DLD1 (cell line): ENCODE results near the gene ZACN.
"Not testable (repeated sequence)": the region's sequence is repeated elsewhere in the genome, so short reads cannot be mapped to it uniquely, and the experiment has no call there.

Experiments used
- in situ Hi-C: cut with HindIII; loops from 2 replicates; pipeline ENCODE4 v1.10.0; 2017; ENCODE audit warnings: low sequenced_read_pairs

The ZACN gene

DNA sequence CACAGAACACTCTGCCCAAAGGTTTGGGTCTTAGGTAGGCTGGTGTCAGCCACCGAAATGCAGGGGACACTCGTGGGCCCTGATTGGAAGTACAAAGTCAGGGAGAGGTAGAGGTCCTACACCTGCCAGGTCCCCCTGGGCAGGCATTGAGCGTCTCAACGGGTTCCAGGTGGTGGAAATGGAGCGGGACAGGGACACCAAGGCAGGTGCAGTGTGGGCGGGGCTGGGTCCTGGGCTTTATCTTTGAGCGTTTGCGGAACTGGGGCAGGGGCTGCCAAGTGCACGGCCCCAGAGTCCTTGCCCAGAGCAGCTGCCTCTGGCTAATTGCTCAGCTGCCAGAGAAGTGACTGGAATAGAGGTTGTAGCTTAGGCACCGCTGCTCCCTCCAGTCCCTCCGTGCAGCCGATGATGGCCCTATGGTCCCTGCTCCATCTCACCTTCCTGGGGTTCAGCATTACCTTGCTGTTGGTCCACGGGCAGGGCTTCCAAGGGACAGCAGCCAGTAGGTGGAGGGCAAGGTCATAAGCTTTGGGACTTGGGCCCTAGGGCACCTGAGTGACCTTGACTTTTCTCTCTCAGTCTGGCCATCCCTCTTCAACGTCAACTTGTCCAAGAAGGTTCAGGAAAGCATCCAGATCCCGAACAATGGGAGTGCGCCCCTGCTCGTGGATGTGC, at the start of gene ZACN:
Gene ZACN (plus strand): TSS at position 323 of the 675 bp plus-strand sequence. CDS start 83 bp downstream, at position 406.
- in situ Hi-C loops: no loop called here

DNA sequence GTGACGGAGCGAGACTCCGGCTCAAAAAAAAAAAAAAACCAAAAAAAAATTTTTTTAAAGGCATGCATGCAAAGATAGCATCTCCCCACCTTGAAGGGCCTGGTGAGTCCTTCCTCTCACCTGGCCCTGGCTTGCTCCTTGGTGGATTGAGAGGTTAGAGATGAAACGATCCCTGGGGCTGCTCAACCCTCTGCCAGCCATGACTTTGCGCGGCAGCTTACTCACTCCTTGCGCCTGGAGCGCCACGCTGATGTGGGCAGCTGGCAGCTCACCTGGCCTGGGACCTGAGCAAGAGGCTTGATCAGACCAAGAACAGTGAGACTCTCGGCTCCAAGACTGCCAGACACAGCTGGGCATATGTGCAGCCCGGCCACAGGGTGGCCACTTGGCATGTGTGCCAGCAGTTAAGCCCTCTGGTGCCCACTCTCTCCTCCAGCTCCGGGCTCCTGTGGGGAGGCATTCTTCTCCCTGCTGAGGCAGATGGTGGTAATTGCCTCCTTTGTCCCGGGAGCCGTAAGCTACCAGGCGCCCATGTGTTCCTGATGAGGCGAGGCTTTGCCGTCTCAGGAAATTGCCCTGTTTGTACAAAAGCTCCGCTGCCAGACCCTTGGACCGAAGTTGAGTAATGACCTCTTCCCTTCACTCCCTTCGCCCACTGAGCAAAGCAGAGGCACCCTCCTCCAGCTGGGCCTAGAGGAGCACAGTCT, 46.8 kb upstream of the ZACN start:
- in situ Hi-C loops: no loop called here

GRCh38 chr17:76032780-76033108, 46.2 kb upstream of the ZACN start:
- in situ Hi-C loops: no loop called here

DNA sequence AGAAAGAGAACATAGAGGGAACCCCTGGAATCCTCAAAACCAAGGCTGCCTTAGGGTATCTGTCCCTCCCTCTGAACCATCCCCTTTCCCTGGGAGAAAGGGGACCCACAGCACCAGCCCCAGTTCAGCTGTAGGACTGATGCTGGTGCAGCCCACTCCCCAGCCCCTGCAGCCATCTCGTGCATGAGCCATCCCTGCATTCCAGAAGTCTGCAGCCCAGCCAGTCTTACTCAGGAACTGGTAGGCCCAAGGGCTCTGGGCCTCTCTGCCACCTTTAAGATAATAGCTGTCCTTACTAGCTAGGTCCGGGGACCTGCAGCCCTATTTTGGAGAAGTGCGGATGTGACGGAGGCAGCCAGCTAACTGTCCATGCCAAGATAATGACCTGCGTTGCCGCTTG, 45.8 kb upstream of the ZACN start:
- in situ Hi-C loops: no loop called here

DNA sequence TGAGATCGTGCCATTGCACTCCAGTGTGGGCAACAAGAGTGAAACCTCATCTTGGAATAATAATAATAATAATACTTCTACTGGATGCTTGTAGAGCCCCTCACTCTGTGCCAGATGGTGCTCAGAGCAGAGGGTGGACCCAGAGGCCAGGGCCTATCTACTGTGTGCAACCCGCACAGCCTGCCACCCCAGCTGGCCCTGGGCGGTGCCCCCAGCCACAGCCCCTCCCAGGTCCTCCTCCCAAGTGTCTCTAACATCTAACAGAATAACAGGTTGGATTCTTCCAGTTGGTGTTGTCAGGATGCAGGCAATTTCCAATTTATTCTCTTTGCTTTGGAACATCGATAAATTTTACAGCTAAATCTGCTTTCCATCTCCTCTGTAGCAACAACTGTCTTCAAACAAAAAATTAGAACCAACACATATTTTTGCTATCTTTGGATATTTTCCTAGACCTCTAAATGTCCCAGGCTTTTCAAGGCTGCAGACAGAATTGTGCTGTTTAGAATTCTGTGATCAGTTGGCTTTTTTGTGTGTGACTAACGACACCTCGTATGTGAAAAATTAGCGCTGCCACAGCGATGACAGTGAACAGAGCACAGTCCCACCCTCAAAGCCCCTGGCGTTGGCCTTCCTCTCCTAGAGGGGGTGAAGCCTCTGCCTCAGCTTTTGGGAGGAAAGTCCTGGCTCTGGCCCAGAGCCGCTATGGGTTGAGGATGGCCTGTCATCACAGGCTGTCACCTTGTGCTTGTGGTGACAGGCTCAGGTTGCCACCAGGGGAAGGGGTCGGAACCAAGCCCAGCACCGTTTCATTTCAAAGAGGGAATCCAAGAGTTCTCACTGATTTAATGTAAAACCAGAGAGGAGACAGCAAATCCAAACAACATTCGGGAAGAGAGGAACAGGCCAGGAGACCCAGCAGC, 44.3 kb upstream of the ZACN start:
- in situ Hi-C loops: no loop called here

GRCh38 chr17:76036497-76037261, 42.3 kb upstream of the ZACN start:
- in situ Hi-C loops: no loop called here

DNA sequence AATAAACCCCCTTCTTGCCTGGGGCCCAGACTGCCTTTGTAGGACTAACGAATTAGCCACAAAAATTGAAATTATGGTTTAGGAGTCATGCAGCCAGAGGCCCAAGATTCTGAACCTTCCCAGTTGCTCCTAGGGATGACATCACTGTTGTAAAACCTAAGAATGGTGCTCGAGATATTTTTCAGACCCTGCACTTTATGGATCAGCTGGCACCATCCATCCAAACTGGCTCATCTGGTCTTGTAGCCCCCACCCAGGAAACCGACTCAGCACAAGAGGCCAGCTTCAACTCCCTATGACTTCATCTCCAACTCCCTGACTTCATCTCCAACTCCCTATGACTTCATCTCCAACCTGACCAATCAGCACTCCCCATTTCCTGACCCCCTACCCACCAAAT, 40.9 kb upstream of the ZACN start:
- in situ Hi-C loops: no loop called here

GRCh38 chr17:76039121-76039520, 39.9 kb upstream of the ZACN start:
- in situ Hi-C loops: no loop called here

DNA sequence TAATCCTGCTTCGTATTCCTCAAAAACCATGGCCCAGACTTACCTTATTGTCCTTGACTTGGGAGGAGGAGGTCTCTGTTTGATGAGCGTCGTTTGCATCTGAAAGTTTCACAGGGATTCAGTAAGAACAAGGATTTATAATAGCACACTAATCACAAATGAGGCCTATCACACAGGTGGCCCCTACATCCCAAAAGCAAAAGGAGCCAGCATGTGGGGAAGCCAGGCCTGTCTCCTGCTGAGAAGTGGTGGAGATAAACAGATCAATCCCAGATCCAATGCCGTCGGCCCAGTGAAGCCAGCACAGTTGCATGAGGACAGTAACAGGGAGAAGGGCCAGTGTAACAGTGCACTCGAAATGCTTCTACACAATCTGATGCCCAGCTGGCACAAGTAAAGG, 38.6 kb upstream of the ZACN start:
- in situ Hi-C loops: no loop called here

DNA sequence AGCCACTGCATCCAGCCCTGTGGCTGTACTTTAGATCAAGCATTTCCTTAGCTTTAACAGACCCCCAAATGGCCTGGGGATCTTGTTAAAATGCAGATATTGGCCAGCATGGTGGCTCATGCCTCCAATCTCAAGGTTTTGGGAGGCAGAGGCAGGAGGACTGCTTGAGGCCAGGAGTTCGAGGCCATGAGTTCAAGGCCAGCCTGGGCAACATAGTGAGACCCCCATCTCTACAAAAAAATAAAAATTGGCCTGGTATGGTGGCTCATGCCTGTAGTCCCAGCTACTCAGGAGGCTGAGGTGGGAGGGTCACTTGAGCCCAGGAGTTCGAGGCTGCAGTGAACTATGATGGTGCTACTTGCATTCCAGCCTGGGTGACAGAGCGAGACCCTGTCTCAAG, 36.1 kb upstream of the ZACN start:
- in situ Hi-C loops: not testable (repeated sequence)

- in situ Hi-C loops: not testable (repeated sequence)
Observed at GRCh38 chr17:76044475-76045007, 34.4 kb upstream of the ZACN start.

GRCh38 chr17:76046064-76046463, 32.9 kb upstream of the ZACN start:
- in situ Hi-C loops: no loop called here

GRCh38 chr17:76048025-76048605, 30.9 kb upstream of the ZACN start:
- in situ Hi-C loops: no loop called here

DNA sequence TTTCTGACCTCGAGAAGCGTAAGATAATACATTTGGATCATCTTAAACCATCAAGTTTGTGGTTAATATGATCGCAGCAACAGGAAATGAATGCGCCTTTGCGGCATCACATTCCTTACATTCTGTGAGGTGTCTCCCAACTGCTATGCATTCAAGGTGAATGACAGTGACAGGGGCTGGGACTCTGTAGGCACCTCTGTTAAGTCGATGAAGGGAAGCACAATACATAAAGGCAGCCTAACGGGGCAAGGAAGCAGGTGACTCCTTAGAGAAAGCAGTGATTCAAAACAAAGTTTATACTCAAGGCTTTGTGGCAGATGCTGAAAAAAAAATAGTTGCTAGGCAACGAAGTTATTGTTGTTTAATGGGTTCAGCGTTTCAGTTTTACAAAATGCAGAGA, 30.3 kb upstream of the ZACN start:
- in situ Hi-C loops: no loop called here

DNA sequence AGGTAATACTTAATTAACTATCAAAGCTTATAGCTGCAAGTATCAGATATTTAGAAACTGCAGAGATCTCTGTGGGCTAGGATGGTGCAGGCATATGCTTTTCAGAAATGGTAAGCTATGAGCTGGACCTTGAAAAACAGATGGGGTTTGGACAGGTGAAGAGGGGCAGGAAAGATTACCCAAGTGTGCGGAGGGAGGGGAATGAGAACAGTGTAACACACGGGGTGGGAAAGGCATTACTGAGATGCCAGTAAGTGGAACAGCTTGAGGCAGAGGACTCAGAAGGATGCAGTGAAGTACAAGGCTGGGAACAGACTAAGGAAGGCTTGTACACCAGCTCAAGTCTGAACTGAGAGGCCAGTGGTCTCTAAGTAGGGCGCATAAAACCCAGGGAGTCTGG, 29.7 kb upstream of the ZACN start:
- in situ Hi-C loops: no loop called here

- in situ Hi-C loops: no loop called here
Observed at GRCh38 chr17:76049836-76050537, 29.0 kb upstream of the ZACN start.

GRCh38 chr17:76050538-76051467, 28.2 kb upstream of the ZACN start:
- in situ Hi-C loops: no loop called here

DNA sequence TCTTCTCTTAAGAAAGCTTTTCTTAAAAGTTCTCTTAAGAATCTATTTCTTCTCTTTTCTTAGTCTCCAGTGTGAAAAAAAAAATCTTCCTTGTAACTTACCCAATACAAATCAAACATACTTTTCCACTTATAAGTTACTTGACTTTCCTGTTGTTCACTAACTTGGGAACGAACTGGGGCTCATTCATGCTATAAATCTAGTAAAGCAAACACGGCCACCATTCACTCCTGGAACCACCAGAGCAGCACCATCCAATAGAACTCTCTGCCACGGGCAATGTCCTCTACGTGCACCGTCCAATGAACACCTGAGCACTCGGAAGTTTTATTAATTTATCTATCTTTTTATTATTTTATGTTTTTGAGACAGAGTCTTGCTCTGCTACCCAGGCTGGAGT, 27.4 kb upstream of the ZACN start:
- in situ Hi-C loops: no loop called here
